GM21576 (cell line): Measurements from ENCODE around the gene TAF1B.

ENCODE experiments used
- ATAC-seq: cut with Tn5 transposase; IDR thresholded peaks from one replicate; pipeline ENCODE4 v1.9.1; 2021; ENCODE audit warnings: mild to moderate bottlenecking, moderate library complexity; ENCODE audit not compliant: unreplicated experiment

TAF1B gene

DNA sequence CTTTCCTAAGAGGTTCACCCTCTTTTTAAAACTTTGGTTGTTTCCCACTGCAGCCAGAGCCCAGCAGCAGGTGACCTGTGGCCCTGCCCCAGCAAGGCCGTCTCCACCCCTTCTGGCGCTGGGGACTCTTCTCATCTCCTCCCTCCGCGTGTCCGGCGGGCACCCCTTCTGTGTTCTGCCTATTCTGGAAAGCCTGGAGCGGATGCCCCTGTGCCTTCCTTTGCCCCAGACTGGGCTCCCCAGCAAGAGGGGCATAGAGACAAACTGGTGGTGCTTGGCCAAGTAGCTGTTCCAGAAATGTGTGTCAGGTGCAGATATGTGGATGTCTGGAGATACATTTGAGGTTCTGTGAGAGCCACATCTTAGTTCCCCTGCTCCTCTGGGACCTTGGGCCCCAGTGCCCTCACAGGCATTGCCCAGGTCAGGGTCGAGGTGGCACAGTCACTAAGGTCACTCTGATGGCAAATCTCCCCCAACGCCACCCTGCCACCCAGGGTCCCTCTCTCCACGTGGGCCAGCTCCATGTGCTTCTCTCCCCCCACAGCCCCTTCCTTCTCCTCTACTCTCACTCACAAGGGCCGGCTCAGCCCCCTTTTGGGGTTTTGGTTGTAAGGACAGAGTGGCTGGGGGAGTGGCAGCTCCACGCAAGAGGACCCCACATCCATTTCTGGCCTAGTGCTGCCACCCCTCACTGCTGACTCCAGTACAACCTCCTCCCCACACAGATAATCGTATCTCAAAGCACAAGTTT lies 35.5 kb upstream of the TAF1B start:
- ATAC-seq: no peak

DNA sequence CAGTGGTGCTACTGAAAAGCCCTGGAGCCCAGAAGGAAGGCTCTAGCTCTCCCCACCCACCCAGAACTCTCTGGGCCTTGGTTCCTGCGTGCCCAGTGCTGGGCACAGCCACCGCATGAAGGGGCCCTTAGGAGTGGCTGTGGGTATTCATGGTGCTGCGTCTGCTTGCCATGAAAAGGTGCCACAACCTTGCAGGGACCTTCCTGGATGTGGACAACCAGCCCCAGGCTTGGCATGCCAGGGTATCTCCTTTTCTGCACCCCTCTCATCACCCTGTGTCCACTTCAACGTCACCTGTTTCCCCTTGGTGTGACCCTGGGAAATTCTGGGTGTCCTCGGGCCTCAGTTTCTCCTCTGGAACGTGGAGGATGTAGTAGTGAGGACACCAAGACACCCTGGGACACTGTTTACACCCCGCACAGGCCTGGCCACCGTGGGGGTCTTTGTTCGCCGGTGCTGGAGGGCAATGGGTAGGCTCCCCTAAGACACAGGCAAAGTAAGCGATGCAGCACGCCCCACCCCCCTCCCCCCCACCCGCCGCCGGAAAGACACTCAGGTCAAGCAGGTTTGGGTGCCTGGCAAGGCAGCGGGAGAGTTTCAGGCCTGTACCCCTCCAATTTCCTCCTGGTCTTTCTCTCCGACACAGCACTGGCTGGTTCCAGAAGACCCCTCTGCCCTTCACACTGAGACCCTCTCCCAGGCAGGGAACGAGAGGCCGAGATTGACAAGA lies 34.8 kb upstream of the TAF1B start:
- ATAC-seq: no peak

DNA sequence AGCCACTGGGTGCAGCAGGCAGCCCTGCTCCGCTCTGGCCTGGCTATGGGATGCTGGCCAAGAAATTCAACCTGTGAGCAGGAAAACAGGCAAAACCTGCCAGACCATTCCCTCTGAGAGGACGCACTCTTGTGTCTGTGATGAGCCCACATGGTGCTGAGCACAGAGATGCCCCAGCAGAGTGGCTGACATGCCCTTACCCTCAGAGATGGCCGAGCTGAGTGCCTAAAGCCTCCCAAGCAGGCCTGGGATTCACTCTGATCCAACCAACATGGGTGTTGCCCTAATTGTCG lies 34.3 kb upstream of the TAF1B start:
- no peak for ATAC-seq

DNA sequence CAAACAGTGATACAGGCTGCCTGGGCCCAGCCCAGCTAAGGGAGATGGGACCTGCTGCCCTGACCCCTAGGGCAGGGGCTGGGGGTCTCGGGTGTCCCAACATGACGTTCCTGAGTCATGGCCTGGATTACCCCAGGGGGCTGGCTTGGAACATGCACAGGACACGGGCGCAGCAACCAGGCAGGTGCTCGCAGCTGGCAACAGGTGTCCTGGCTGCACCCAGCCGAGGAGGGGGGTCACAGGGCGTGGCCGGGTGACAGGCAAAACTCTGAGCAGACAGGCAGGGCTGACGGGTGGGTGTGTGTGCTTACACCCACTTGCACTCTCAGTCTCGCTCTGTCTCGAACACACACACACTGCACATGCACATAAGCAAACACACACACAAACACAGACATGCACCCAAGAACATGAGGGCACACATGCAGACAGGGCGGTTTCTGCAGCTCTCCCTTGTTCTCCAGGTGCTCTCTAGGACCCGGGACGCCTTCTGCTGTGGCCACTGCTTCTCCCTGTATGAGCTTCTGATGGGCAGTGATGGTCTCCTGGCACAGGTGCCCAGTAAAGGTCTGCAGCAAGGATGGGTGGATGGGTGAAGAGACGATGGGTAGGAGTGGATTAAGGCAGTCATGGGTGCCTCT lies 33.7 kb upstream of the TAF1B start:
- ATAC-seq: no peak

DNA sequence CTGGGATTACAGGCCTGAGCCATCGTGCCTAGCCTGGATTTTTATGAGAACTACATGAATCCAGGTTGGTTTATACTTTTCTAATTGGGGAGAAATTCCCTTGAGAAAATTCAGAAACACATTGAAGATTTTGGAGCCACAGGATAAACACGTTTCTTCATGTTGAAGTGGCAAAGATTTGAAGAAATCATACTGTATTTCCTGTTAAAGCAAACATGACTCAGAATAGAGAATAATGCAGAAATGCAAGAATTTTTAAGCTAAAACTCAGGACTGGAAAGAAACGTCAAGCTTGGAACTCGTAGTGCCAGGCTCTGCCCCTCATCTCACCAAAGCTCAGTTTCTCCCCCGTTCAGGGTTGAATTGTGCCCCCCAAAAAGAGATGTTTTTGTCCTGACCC lies 32.1 kb upstream of the TAF1B start:
- ATAC-seq: no peak

DNA sequence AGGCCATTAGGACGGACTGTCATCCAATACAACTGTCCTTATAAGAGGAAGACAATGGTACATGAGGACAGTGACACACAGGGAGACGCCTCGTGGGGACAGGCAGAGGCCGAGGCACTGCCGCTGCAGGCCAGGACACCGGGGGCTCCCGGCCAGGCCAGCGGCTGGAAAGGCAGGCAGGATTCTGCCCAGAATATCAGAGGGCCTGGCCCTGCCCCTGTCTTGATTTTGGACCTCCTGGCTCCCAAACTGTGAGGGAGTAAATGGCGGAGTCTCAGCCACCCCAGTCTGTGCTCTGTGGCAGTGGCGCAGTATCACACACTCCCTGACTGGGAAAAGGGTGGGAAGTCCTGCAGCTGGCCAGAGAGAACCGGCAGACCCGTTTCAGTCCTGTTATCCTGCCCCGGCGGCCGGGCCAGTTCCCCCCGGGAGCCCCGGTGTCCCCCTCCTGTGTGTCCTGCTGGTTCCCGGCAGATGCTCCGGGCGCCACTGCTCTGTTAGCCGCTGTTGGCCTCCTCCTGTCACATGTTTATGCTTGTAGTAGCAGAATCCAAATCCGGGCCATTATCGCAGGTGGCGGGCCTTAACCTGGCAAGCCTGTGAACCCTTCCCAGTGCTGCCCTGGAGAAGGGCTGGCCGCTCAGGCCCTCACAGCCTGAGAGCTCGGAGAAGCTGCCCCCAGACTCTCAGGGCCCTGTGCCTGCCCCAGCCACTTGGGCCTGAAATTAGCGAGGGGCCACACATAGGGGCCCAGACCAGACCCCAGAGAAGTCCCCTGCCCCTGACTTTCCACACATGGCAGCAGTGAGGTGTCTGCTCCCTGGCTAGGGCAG lies 31.4 kb upstream of the TAF1B start:
- ATAC-seq: no peak

DNA sequence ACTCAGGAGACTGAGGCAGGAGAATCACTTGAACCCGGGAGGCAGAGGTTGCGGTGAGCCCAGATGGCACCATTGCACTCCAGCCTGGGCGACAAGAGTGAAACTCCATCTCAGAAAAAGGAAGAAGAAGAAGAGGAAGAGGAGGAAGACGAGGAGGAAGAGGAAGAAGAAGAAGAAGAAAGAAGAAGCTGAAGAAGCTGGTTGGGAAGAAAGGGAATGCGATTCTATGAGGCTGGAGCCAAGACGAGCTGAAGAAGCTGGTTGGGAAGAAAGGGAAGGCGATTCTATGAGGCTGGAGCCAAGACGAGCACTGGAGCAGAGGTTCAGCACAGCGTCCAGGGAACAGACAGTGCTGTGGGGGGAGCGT lies 30.3 kb upstream of the TAF1B start:
- no peak for ATAC-seq

DNA sequence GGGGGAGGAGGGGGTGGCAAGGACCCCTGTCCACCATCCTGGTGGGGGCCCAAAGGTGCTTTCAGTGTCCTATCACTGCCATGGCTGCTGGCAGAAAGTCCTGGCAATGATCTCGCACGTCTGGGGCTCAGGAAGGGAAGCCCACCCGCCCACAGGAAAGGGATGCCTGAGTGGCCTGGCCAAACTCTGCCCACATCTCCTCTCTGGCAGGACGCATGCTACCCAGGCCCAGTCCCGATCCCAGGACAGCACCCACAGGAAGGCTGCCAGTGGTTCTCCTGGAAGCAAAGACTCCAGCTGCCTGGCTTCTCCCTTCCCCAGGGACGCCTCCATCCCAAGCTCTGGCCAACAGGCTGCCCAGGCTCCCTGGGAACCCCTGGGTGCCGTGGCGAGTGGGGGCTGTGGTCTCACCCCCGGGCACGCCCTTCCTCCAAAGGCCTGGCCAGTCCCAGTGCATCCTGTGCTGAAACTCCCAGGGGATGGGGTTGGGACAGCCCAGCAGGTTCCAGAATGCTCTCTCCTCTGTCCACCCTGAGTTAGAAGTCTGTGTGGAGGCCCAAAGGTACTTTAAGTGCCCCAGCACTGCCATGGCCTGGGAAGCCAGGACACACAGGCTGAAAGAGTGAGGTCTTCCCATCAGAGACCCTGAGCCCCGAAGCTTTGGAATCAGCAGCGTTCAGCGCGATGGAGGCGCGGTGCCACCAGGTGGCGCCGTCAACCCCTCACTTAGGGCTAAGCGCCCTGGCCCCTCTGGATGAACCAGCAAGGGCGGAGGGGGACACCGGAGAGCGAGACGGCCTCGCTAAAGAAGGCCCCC lies 29.8 kb upstream of the TAF1B start:
- ATAC-seq: peak; percentile 55

DNA sequence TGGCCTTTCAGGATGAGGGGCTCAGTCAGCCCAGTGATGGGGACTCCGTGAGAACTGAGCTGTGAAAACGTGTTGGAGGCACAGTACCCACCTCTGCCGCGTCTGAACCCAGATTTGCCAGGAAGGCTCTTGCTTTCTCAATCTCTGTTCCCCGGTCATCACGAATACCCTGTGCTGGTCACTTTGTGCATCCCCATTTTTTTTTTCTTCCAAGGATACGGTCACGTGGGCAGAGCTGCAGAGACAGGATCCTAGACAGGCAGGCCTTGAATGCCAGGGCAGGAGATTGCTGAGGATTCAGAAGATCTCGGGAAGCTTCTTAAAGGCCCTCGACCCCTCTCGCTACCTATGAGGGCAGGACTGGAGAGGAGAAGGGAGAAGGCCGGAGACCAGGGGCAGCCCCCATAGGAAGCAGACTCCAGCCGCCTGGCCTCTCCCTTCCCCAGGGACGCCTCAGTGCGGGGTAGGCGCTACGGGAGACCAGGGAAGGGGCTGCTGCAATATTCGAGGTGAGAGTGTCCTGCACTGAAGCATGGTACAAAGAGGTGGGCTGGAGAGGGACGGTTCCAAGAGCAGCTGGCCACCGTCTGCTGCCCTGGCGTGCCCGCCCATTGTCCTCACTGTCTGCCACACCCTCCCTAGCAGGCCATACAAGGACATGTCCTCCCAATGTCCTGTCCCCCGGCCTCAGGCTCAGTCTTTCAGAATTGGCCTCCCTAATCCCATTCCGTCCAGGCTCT lies 29.0 kb upstream of the TAF1B start:
- ATAC-seq: no peak

DNA sequence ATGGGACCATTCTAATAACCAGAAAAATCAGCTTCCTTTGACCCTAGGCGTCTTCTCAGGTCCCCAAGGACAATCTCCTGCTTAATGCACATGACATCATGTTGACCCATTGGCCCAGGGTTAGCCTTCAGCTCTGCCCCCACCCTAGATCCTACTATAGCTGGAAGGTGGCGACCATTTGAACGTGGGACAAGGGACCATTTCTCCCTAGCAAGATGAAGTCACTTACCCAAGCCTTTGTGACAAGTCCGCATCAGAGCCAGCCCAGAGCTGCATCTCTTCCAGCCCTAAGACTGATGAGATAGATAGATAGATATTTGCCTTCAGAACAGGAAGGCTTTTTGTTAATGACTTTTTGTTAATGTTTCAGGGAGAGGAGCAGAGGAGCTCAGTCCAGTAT lies 28.2 kb upstream of the TAF1B start:
- no peak for ATAC-seq

DNA sequence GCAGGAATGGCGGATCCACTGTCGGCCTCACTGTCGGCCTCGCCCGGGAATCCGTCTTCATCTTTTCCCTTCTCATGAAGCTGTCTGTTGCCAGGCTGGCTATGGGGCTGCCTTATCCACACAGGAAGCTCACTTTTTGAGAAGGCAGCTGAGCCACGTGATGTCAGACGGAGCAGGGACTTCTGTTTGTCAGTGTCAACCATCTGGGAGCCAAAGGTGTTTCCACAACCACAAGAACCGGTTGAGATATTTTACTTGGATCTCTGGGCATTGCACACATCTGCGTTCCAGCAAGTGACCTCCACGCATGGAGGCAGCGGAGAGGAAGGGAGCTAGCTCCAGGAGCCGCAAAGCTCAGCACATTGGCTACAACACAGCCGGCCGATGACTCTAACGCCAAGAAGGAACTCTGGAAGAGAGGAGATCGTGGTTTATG lies 27.4 kb upstream of the TAF1B start:
- ATAC-seq: no peak

DNA sequence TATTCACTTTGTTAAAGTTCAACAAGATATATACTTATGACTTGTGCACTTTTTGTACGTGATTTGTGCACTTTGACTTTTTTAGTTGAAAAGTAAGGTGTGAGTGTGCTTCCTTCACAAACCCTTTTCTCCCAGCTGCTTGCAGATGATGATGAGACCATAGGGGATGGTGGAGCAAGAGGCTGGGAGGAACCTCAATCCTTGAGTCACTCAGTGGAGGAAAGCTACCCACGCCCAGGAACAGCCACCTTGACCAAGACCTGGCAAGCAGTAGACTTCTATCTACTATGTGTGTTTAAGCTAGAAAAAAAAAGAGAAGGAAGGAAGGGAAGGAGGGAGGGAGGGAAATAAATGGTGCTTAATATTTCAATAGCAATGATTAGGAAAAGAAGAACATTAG lies 25.2 kb upstream of the TAF1B start:
- no peak for ATAC-seq

DNA sequence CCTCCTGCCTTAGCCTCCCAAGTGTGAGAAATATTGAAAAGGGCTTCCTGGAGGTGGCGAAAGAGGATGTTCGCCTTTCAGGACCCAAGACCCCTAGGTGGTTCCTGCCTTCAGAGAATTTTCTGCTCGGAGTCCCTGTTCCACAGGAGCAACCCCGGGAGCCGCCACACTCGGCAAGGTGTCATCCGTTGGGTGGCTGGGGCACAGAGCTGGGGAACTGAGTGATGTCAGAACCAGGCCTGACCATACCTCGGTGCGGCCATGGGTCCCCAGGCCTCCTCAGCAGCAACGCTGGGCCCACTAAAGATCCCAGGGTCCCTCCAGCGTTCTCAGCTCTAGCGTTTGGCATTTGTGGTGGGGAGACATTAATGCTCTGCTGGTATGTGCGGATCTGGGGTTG lies 23.7 kb upstream of the TAF1B start:
- no peak for ATAC-seq

DNA sequence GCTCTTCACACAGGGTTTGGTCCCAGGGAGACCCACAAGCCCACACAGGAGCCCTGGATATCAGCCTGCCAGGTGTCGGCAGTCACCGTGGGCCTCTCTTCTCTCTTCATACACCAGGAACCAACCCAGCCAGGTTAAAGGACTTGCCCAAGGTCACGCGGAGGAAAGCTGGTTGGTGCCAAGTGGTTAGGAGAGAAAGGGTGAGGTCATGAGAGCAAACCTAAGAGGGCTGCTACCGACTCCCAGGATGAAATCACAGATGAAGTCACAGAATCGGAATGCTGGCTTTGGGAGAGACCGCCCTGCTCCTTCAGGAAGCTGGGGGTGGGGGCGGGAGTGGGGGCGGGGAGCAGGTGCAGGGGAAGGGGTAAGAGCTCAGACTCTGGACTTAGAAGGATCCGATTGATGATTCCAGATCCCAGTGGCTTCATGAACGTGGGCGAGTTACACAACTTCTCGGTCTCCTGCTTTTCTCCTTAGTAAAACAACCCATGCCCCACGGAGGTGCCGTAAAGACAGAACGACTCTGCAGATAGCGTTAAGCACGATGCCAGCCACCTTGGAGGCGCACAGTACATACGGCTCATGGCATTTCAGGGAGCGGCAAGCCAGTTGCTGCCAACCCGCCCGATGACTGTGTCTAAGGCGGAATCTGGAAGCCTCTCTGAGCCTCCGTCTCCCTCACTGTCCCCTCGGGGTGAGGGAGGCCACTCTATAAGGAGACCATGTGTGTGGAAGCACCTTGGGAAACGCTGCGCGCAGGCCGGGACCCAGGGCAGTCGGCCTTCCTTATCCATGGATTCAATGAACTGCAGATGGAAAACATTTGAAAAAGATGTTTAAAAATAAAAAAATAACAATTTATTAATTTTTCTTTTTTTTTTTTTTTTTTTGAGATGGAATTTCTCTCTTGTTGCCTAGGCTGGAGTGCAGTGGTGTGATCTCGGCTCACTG lies 23.0 kb upstream of the TAF1B start:
- ATAC-seq: no peak

DNA sequence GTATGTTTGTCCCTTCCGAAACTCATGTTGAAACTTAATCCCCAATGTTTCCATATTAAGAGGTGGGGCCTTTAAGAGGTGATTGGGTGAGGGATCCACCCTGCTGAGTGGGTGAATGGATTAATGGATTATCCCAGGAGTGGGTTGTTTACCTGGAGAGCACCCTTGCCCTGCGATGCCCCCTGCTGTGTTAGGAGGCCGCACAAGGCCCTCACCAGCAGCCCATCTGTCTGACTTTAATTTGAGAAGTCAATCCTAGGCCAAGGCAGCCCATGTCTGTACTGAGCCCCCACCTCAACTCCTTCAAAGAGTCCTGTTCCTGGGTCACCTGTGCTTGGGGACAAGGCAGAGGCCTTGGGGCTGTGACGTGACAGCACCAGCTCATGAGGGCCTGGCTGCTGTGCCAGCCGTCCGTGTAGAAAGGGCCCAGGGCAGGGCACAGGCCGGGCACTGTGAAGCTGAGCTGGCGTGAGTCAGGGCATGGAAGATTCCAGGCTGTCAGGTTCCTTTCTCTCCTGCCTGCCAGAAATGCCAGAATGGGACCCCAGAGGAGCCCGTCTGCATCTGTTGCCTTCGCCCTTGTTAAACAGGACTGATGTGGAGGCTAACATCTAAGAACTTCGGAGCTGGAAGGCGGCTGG lies 21.3 kb upstream of the TAF1B start:
- ATAC-seq: no peak

DNA sequence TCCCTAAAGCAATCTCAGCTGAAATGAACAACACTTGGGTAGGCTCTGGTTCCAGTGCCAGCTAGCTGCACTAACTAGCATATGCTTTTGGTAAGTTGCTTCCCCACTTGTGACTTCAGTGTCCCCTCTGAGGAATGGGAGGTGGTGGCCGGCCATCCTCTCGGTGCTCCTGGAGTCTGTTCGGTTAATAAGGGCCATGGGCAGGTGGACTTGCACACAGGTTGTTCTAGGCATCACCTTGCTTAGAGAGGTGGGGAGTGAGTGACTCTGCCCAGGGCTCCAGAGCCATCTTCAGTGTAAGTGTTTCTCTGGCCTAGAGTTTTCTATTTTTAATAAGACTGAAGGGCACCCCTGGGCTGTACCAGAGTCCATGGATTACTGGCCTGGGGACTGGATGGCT lies 18.8 kb upstream of the TAF1B start:
- ATAC-seq: no peak

DNA sequence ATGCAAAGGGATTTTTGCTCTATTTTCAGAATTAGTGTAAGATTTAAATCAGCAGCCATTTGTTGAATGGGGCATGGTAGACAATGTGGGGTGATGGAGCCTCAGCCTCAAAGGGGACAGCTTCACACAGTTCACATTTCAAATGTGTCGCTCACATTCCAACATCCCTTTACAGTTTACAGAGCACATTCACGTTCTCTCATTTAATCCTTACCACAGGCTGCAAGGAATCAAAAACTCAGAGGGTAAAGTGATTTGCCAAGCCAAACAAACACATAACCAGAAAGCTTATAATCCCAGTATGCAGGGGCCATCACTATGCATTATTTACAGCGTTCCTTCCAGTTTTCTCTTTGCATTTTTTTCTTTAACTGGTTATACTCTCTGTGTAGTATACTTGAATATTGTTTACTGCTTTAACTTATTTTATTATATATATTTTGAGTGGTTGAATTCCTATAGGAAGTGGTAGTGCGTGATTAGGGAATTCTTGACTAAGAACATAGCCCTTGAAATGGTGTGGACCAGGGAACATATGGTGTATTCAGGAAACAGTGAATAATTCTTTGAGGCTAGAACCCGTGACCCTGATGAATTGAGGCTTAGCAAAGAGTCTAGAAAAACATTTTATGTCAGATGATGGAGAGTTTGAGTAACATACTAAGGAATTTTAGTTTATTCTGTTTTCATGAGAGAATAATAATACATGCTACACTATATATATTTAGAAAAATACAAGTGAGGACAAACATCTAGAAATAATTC lies 18.1 kb upstream of the TAF1B start:
- no peak for ATAC-seq

DNA sequence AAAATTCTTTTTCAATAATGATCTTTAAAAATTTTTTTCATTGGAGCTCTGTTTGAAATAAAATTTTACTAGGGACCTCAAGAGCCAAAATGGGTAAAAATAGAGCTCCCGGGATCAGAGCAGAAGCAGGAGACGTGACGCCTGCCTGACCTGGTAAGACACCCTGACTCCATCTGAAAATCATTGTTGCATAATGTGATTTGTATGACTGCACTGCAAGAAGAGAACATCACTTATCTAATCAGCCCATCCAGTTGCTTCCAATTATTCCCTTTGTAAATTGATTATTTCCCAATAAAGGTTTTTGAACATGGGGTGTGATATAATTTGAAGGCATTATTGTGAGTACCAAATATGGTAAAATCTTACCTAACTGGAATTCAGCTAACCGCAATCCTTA lies 17.1 kb upstream of the TAF1B start:
- ATAC-seq: no peak
